Tibial nerve (tissue), 3 donors: ENCODE results near the gene MAN1B1.
A peak's percentile ranks its signal among the peaks of the same experiment; 100 is the strongest.

Experiments used
- POLR2A ChIP-seq, 2 donors: fragments of 450-650 bp; IDR thresholded peaks; one replicate each; pipeline ENCODE4 v1.6.1; 2017; ENCODE audit warnings: antibody characterized with exemption in 2 of 2, mild to moderate bottlenecking in 2 of 2, moderate library complexity in 2 of 2
- TF ChIP-seq, protein P1 (sequence below), 5 experiments: fragments of 200-600 bp in 3 of 5; fragments of 450-650 bp in 2 of 5; sonication (generic) in 3 of 5; IDR thresholded peaks; one replicate each; pipeline ENCODE4 v1.5.1; 2016 to 2019; ENCODE audit warnings: antibody characterized with exemption in 5 of 5, mild to moderate bottlenecking in 3 of 5, moderate library complexity in 2 of 5

DNA sequence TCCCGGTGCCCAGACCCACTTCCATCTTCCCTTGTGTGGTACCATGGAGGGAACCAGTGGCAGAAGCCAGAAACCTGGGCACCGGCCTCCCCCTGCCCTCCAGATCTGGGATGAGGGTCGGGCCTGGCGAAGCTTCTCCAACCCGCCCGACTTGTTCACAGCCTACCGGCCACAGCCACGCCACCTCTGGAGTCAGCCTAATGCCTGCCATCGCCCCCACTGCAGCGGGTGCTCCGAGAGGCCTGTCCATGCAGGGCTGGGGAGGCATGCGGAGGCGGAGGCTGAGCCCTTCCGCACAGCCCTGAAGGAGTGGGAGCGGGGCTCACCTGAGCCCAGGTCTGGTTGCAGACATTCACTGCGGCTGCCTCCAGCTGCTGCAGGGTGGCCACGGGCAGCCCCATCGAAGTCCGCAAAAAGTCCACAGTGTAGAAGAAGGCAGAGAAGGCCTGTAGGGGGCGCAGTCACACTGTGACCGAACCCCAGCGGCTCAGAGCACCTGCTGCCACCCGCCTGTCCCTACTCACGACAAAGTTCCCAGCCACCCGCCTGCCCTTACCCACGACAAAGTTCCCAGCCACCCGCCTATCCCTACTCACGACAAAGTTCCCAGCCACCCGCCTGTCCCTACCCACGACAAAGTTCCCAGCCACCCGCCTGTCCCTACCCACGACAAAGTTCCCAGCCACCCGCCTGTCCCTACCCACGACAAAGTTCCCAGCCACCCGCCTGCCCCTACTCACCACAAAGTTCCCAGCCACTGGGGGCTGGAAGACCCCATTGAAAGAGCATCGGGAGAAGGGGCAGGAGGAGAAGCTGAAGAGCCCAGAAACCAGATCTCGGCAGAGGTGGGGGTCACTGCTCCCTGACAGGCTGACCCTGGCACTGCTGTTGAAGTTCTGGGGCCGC lies 37.0 kb upstream of the MAN1B1 start:
- TF ChIP-seq, protein P1, sequence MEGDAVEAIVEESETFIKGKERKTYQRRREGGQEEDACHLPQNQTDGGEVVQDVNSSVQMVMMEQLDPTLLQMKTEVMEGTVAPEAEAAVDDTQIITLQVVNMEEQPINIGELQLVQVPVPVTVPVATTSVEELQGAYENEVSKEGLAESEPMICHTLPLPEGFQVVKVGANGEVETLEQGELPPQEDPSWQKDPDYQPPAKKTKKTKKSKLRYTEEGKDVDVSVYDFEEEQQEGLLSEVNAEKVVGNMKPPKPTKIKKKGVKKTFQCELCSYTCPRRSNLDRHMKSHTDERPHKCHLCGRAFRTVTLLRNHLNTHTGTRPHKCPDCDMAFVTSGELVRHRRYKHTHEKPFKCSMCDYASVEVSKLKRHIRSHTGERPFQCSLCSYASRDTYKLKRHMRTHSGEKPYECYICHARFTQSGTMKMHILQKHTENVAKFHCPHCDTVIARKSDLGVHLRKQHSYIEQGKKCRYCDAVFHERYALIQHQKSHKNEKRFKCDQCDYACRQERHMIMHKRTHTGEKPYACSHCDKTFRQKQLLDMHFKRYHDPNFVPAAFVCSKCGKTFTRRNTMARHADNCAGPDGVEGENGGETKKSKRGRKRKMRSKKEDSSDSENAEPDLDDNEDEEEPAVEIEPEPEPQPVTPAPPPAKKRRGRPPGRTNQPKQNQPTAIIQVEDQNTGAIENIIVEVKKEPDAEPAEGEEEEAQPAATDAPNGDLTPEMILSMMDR (IDR thresholded peaks at IDR 0.05), result peak; percentile 35 to 71 (median 41)
- no peak for TF ChIP-seq POLR2A (IDR thresholded peaks at IDR 0.05)
